NT2/D1 (cell line): ENCODE data around the gene STX12.
"Not testable (repeated sequence)": the region's sequence is repeated elsewhere in the genome, so short reads cannot be mapped to it uniquely, and the experiment has no call there.

Experiments
- DNase-seq: peaks from one replicate; pipeline ENCODE4 v3.0.0-alpha.2; 2011; ENCODE audit warnings: low read depth, low spot score
- H3K27me3 ChIP-seq: 2 replicates; pipeline ENCODE4 v1.6.0; 2011; ENCODE audit warnings: mild to moderate bottlenecking; ENCODE audit not compliant: insufficient read length, insufficient read depth
- H3K36me3 ChIP-seq: 2 replicates; pipeline ENCODE4 v1.6.1; 2011; ENCODE audit warnings: mild to moderate bottlenecking, low read length, mixed read lengths; ENCODE audit not compliant: insufficient read depth, insufficient read length
- H3K4me1 ChIP-seq: 2 replicates; pipeline ENCODE4 v1.5.1; 2011; ENCODE audit not compliant: insufficient read depth, insufficient read length
- H3K4me3 ChIP-seq: 2 replicates; pipeline ENCODE4 v1.5.1; 2011; ENCODE audit warnings: low read depth; ENCODE audit not compliant: insufficient read length
- H3K9ac ChIP-seq: 2 replicates; pipeline ENCODE4 v1.6.0; 2011; ENCODE audit warnings: low read depth; ENCODE audit not compliant: insufficient read length
- H3K9me3 ChIP-seq: 2 replicates; pipeline ENCODE4 v1.5.1; 2011; ENCODE audit warnings: mild to moderate bottlenecking, low read length; ENCODE audit not compliant: insufficient read depth
- SUZ12 ChIP-seq: IDR thresholded peaks from 2 replicates; pipeline ENCODE4 v1.6.1; 2011; ENCODE audit not compliant: insufficient read length, insufficient read depth; ENCODE audit errors: extremely low read depth
- YY1 ChIP-seq: IDR thresholded peaks from 2 replicates; pipeline ENCODE4 v1.6.1; 2011; ENCODE audit not compliant: insufficient read length, insufficient read depth
- ZNF274 ChIP-seq: IDR thresholded peaks from 2 replicates; pipeline ENCODE4 v1.6.1; 2011; ENCODE audit warnings: mild to moderate bottlenecking, low read depth, low read length

The STX12 gene

GRCh38 chr1:27832762-27833161, 59.7 kb downstream of the STX12 start:
- TF ChIP-seq SUZ12 (no peak), YY1 (no peak), ZNF274 (no peak)
- peaks cover 53% of the 10 kb centered on the region for H3K36me3 ChIP-seq
- DNase-seq: no peak
- no peak overlapping the region for H3K9ac ChIP-seq
- 0 out of 2 replicates have a peak, but pooled peaks cover 7% of the 10 kb centered on the region for H3K9me3 ChIP-seq
- no peaks in the 10 kb centered on the region for H3K4me1 ChIP-seq
- H3K4me3 ChIP-seq: no peak overlapping the region
- no peaks in the 10 kb centered on the region for H3K27me3 ChIP-seq

- DNase-seq: no peak
- peaks cover 53% of the 10 kb centered on the region for H3K36me3 ChIP-seq
- no peak overlapping the region for H3K9ac ChIP-seq
Observed at GRCh38 chr1:27833470-27833869, 60.5 kb downstream of the STX12 start.

GRCh38 chr1:27835046-27835445, 62.0 kb downstream of the STX12 start:
- TF ChIP-seq YY1 (no peak), ZNF274 (no peak), SUZ12 (no peak)
- no peaks in the 10 kb centered on the region for H3K9me3 ChIP-seq
- peaks cover 68% of the 10 kb centered on the region for H3K36me3 ChIP-seq

More at GRCh38 chr1:27833470-27833869, 60.5 kb downstream of the STX12 start:
- H3K9me3 ChIP-seq: 0 out of 2 replicates have a peak, but pooled peaks cover 5% of the 10 kb centered on the region
- TF ChIP-seq SUZ12 (no peak), ZNF274 (no peak), YY1 (no peak)
- H3K4me1 ChIP-seq: no peaks in the 10 kb centered on the region
- H3K27me3 ChIP-seq: no peaks in the 10 kb centered on the region
- no peak overlapping the region for H3K4me3 ChIP-seq

GRCh38 chr1:27835501-27835900, 62.5 kb downstream of the STX12 start:
- no peak overlapping the region for H3K9ac ChIP-seq
- H3K27me3 ChIP-seq: no peaks in the 10 kb centered on the region
- no peak overlapping the region for H3K4me3 ChIP-seq
- TF ChIP-seq SUZ12: no peak
- TF ChIP-seq ZNF274: no peak
- no peak for TF ChIP-seq YY1
- H3K4me1 ChIP-seq: no peaks in the 10 kb centered on the region
- peaks cover 73% of the 10 kb centered on the region for H3K36me3 ChIP-seq
- no peaks in the 10 kb centered on the region for H3K9me3 ChIP-seq
- DNase-seq: no peak

More at GRCh38 chr1:27835046-27835445, 62.0 kb downstream of the STX12 start:
- Histone ChIP-seq H3K9ac (no peak overlapping the region), H3K4me3 (no peak overlapping the region), H3K27me3 (no peaks in the 10 kb centered on the region), H3K4me1 (no peaks in the 10 kb centered on the region)
- no peak for DNase-seq

GRCh38 chr1:27849951-27850350, 76.9 kb downstream of the STX12 start:
- DNase-seq: no peak
- Histone ChIP-seq H3K9me3 (peaks cover 23% of the 10 kb centered on the region), H3K27me3 (no peaks in the 10 kb centered on the region), H3K4me1 (no peaks in the 10 kb centered on the region), H3K4me3 (no peak overlapping the region), H3K9ac (no peak overlapping the region), H3K36me3 (peaks cover 65% of the 10 kb centered on the region)
- TF ChIP-seq YY1 (no peak), ZNF274 (no peak), SUZ12 (no peak)

- no peak overlapping the region for H3K9ac ChIP-seq
- H3K36me3 ChIP-seq: peaks cover 19% of the 10 kb centered on the region
Observed at GRCh38 chr1:27855085-27855484, 82.1 kb downstream of the STX12 start.

GRCh38 chr1:27856561-27857343, 83.7 kb downstream of the STX12 start:
- H3K4me3 ChIP-seq: no peak overlapping the region
- peaks cover 3% of the 10 kb centered on the region for H3K9me3 ChIP-seq
- TF ChIP-seq ZNF274 (no peak), SUZ12 (no peak), YY1 (no peak)
- peaks cover 2% of the 10 kb centered on the region for H3K36me3 ChIP-seq
- no peak for DNase-seq
- no peaks in the 10 kb centered on the region for H3K27me3 ChIP-seq
- peaks cover 6% of the 10 kb centered on the region for H3K4me1 ChIP-seq
- no peak overlapping the region for H3K9ac ChIP-seq

More at GRCh38 chr1:27855085-27855484, 82.1 kb downstream of the STX12 start:
- DNase-seq: no peak
- no peaks in the 10 kb centered on the region for H3K27me3 ChIP-seq
- peaks cover 15% of the 10 kb centered on the region for H3K9me3 ChIP-seq
- TF ChIP-seq ZNF274 (no peak), YY1 (no peak), SUZ12 (no peak)
- H3K4me3 ChIP-seq: no peak overlapping the region
- H3K4me1 ChIP-seq: peaks cover 6% of the 10 kb centered on the region

- H3K9ac ChIP-seq, H3K4me3 ChIP-seq, H3K9me3 ChIP-seq: not testable (repeated sequence)
Observed at GRCh38 chr1:27857552-27857951, 84.5 kb downstream of the STX12 start.

More at GRCh38 chr1:27857552-27857951, 84.5 kb downstream of the STX12 start:
- not testable (repeated sequence) for H3K27me3 ChIP-seq, H3K4me1 ChIP-seq, DNase-seq, H3K36me3 ChIP-seq
